AG08395 (cell line): ENCODE measurements around the gene KLHL7.
"Not testable (repeated sequence)": the region's sequence is repeated elsewhere in the genome, so short reads cannot be mapped to it uniquely, and the experiment has no call there.

Source experiments
- DNase-seq: peaks from one replicate; pipeline ENCODE4 v3.0.0; 2012; ENCODE audit warnings: mixed read lengths, low spot score

The KLHL7 gene

DNA sequence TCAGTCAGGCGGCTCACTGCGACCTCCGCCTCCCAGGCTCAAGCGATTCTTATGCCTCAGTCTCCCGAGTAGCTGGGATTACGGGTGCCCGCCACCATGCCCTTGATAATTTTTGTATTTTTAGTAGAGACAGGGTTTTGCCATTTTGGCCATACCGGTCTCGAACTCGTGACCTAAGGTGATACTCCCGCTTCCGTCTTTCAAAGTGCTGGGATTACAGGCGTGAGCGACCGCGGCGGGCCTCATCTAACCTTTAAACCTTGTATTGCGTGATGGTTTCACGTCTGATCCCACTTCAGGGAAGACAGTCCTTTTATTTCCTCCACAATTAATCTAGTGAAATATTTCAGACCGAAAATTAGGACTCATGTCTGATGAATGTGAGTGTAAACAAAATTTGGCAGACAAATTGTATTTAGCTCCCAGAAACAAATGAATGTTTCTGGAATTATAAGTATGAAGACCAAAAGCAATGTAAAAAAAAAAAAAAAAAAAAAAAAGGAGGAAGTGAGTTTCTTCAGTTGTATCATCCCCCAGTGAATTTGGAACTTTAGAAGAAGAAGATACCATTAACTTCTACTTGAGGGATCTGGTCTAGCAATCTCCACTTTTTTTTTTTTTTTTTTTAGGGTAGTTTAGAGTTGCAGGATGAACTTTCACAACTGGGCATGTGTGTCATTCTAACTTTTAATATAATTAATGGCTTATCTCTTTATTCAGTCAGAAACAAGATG, 77.9 kb downstream of the KLHL7 start:
- no peak for DNase-seq

DNA sequence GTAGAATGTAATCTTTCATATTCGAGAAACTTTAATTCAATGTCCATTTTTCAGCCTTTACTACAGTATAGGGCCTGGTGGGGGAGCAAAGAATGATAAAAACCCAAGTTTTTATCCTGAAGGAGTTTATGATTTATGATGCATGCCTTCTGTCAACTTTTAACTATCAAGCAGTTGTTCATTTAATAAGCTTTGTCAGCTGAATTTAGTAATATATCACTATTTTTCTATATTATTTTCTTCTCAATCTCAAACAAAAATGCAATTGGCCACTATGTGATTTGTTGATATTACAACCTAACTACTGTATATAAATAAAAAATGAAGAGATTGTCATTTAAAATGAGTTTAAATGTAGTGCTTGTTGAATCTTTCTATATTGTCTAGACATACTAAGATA, 78.7 kb downstream of the KLHL7 start:
- DNase-seq, result no peak

GRCh38 chr7:23184709-23185359, 79.2 kb downstream of the KLHL7 start:
- peak; percentile 61 for DNase-seq

GRCh38 chr7:23185980-23186379, 80.4 kb downstream of the KLHL7 start:
- no peak for DNase-seq

DNA sequence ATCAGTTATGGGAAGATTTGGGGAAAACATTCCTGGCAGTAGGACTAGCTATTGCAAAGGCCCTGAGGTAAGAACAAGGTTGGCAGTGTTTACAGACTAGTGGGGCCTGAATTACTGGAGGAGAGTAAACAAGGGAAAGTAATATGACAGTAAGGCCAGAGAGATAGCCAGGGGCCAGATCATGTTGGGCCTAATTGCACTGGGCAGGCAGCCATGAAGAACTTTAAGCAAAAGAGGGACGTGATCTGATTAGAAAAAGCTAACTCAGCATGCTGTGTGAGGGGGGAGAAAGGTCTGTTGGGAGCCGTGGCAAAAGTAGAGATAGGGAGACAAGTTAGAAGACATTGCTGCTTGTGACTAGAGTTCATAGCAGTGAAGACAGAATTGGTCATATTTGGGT, 85.4 kb downstream of the KLHL7 start:
- DNase-seq, result no peak

- DNase-seq, result not testable (repeated sequence)
Measured at GRCh38 chr7:23193650-23194227, 88.2 kb downstream of the KLHL7 start.

DNA sequence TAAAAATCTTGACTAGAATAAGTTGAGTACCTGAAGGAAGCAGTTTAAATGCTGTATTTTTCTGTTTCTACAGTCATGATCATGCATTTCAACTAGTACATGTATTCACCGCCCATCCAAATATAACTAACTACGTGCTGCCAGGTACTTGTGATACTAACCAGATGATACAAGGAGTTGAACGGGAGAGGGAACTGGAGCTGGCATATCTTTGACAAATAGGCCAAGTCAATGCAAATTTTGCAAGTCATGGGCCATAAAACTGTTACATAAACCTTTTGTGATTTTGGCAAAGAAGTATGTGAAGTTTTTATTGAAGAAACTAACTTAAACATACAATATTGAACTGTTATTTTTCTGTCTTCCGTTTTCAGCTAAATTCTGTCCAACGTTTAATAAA, 90.7 kb downstream of the KLHL7 start:
- DNase-seq, result no peak

DNA sequence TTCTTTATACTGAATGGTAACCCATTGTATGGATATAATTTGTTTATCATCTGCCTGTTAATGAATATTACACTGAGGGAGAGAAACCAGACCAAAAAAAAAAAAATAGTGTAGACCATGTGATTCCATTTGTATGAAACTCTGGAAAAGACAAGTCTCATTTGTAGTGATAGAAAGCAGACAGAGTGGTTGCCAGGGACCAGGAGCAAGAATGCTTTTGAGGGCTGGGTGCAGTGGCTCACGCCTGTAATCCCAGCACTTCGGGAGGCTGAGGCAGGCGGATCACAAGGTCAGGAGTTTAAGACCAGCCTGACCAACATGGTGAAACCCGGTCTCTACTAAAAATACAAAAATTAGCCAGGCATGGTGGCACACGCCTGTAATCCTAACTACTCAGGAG, 92.2 kb downstream of the KLHL7 start:
- not testable (repeated sequence) for DNase-seq

DNA sequence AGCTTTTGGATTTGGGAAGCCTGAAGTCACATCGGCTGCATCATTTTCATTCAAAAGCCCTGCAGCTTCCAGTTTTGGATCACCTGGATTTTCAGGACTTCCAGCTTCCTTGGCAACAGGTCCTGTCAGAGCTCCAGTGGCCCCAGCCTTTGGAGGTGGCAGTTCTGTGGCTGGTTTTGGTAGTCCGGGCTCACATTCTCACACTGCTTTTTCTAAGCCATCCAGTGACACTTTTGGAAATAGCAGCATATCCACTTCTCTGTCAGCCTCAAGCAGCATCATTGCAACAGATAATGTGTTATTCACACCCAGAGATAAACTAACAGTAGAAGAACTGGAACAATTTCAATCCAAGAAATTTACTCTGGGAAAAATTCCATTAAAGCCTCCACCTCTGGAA, 94.7 kb downstream of the KLHL7 start:
- no peak for DNase-seq

DNA sequence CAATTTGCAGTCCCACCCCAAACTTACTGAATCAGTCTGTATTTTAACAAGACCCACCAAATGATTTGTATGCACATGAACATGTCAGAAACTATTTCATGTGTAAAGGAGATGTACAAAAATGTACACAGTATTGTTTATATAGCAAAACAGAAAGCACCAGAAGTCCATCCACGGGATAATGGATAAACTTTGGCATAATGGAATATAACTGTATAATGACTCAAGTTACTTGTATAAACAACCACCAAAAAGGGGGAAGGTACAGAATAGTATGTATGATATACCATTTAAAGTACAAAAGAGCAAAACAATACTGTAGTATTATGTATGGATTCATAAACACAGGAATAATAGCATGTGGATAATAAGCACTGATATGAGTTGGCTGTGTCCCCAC, 98.7 kb downstream of the KLHL7 start:
- no peak for DNase-seq

DNA sequence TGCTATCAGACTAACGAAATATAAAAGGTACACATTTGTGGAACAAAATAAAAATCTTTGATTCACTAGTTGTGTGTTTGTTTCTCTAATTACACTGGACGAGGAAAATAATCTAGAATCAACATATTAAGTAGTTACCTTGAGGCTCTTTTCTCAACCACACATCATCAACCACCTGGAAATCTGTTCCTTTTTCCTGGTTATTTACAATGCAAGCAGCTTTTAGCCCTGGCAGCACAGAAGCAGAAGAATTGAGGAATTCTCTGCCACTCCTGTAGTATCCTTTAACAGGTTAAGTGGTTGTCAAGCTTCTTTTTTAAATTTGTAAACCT, 100.0 kb downstream of the KLHL7 start:
- DNase-seq, result no peak

DNA sequence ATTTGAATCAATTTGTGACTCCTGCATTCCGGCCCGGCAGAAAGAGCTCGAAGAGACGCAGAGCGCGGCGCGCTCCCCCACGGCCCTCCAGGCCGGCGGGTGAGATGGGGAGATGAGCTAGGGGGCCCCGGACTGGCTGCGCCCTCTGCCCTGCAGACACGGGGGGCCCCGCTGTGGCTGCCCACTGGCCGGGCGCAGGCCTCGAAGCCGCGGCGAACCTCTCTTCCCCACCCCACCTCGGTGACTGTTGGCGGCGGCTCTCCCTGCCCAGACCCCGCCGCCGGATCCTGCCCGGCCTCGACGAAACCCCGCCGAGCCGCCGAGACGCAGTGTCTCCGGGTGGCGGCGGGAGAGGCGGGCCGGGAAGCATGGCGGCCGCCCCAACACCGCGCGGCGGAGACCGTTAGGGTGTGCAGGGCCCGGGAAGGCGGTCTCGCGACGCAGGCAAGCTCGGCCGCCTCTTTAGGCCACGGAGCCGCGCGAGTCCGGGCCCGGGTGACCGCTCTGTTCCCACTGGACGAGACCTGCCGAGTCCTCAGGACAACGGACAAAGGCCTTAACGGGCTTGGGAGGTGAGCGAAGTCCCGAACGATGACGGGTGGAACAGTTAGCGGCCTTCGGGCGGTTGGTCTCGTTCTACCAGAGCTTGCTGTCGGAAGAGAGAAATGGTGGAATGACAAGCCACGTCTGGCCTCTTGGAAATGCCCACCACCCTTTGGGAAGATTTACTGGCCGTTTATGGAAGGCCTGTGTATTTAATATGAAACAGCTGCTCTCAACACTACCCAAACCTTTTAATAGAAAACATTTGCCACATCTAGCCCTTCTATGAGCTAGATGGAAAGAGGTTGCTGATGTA, 100.6 kb downstream of the KLHL7 start:
- DNase-seq, result no peak

GRCh38 chr7:23207021-23207420, 101.4 kb downstream of the KLHL7 start:
- no peak for DNase-seq

- no peak for DNase-seq
Measured at GRCh38 chr7:23207884-23208283, 102.3 kb downstream of the KLHL7 start.

DNA sequence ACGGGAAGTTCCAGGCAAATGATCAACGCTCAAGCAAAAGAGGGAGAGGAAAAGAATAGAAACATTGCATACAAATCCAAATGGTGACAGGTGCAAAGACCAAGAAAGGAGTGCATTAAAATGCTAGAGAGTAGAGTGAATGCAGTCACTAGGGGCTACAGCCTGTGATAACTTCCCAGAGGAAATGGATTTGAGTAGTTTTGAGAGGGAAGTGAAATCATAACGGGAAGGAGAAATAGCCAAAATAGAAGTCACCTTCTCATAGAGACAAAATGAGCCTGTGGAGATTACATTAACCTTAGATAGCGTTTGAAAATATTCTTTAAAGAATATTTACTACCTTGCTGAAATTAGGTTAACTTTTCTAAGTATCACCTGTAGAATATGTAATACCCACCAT, 102.7 kb downstream of the KLHL7 start:
- no peak for DNase-seq

- DNase-seq, result no peak
Measured at GRCh38 chr7:23210506-23210905, 104.9 kb downstream of the KLHL7 start.

DNA sequence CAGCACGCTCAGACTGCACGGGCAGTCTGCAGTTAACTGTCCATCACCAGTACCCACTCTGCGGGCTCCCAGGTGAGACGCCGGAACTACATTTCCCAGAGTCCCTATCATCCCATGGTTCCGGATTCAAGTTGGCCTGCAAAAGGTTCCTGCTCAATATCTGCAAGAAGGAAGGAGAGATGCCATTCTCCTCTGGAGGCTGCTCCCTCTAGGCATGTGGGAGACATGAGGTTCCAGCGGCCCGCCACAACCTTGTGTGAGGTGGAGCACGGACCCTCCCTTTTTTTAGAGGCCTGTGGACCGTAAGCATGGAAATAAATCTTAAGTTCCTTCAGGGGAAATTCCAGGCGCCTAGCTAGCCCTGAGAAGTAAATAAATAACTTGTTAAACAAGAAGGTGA, 106.0 kb downstream of the KLHL7 start:
- no peak for DNase-seq

DNA sequence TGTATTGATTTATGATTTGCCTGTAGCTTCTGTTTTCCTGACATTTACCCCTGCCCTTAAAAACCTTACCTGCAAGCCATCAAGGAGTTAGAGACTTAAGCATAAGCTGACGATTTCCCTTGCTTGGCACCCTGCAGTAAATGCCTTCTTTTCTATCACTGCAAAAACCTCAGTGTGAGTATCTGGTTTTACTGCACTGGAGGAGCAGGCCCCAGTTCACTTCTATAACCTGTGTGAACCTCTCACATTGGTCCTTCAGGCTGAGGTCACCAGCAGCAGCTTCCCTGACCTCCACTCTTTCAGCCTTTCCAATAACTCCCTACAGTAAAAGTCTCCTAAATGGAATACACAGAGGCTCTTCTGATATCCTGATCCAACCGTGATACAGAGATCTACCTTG, 106.8 kb downstream of the KLHL7 start:
- no peak for DNase-seq

- no peak for DNase-seq
Measured at GRCh38 chr7:23212841-23213240, 107.3 kb downstream of the KLHL7 start.

GRCh38 chr7:23213755-23214154, 108.2 kb downstream of the KLHL7 start:
- DNase-seq, result no peak

GRCh38 chr7:23214423-23214822, 108.8 kb downstream of the KLHL7 start:
- no peak for DNase-seq

GRCh38 chr7:23214938-23215337, 109.4 kb downstream of the KLHL7 start:
- no peak for DNase-seq

DNA sequence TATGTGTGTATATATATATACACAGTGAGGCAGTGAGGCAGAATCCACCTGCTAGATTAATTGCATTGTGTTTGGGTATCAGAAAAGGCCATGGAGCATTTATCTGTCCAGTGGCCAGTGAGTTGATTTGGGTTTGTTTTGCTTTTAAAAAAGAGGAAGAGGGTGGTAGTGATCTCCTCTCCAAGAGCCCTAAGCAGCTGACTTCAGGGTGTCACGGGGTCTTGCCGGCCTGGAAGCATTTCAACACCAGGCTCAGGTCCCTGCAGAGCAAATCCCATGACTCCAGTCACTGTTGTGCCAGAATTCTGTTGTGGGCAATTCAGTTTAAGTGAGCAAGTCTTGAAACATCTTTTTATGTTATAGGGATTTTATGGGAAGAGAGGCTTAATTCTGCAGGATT, 110.4 kb downstream of the KLHL7 start:
- DNase-seq, result no peak
